IMR-90 (cell line): ENCODE measurements around the gene HBEGF. TPM values are rescaled to one million over a fixed set of nuclear protein-coding genes. Genes with fewer than 3 reads are reported as not detected.

Source experiments
- ATAC-seq: fragments of 200-7000 bp; cut with Tn5 transposase; 2 replicates; pipeline ENCODE4 v1.9.1; 2020; ENCODE audit warnings: low read depth, mild to moderate bottlenecking, moderate library complexity
- BruUV-seq: library from RNA; stranded (reverse); fragments of 400-500 nt; replicated peaks from 2 replicates; lab custom pipeline; 2021; lab: Mats Ljungman, UMichigan
- CTCF ChIA-PET: fragments of 300-600 bp; formaldehyde crosslinking; extraction: SDS; loops from one replicate; lab custom pipeline; 2021; ENCODE audit warnings: antibody characterized with exemption; lab: Yijun Ruan, JAX
- POLR2A ChIA-PET: fragments of 300-600 bp; sonication (Branson Sonifier 250); formaldehyde crosslinking; loops from one replicate; lab custom pipeline; 2022; ENCODE audit warnings: antibody characterized with exemption; ENCODE audit not compliant: unreplicated experiment; lab: Charles Lee
- DNase-seq: peaks from one replicate; pipeline ENCODE4 v3.0.0; 2013
- H2AFZ ChIP-seq: replicated peaks from 2 replicates; pipeline ENCODE3; 2013; ENCODE audit warnings: low read length, mild to moderate bottlenecking; ENCODE audit not compliant: poor library complexity
- H2AK5ac ChIP-seq: 2 replicates; pipeline ENCODE4 v1.6.1; 2013; ENCODE audit warnings: low read depth, low read length, inconsistent platforms
- H2AK9ac ChIP-seq: replicated peaks from 2 replicates; pipeline ENCODE3; 2013; ENCODE audit warnings: mild to moderate bottlenecking, low read depth, low read length, moderate library complexity; ENCODE audit not compliant: poor library complexity
- H2BK120ac ChIP-seq: 2 replicates; pipeline ENCODE4 v1.6.1; 2013; ENCODE audit warnings: low read depth, low read length, inconsistent platforms
- H2BK15ac ChIP-seq: 3 replicates; pipeline ENCODE4 v1.6.1; 2013; ENCODE audit warnings: low read depth, low read length, inconsistent platforms
- H2BK20ac ChIP-seq: 2 replicates; pipeline ENCODE4 v1.6.1; 2013; ENCODE audit warnings: low read depth, mild to moderate bottlenecking, inconsistent platforms, low read length, moderate library complexity
- H2BK5ac ChIP-seq: 2 replicates; pipeline ENCODE4 v1.6.1; 2013; ENCODE audit warnings: mild to moderate bottlenecking, low read depth, low read length, inconsistent platforms; ENCODE audit not compliant: poor library complexity, severe bottlenecking
- H3K14ac ChIP-seq: replicated peaks from 2 replicates; pipeline ENCODE4 v1.6.1; 2013; ENCODE audit warnings: low read depth, low read length, inconsistent platforms
- H3K18ac ChIP-seq: 2 replicates; pipeline ENCODE4 v1.6.1; 2013; ENCODE audit warnings: low read depth, low read length, control low read depth
- H3K23ac ChIP-seq: 2 replicates; pipeline ENCODE4 v1.6.1; 2013; ENCODE audit warnings: low read depth, low read length, inconsistent platforms
- H3K27ac ChIP-seq: 2 replicates; pipeline ENCODE4 v1.5.1; 2013; ENCODE audit warnings: mild to moderate bottlenecking, control low read depth, low read length; ENCODE audit not compliant: insufficient read depth
- H3K27me3 ChIP-seq: 2 replicates; pipeline ENCODE4 v1.6.1; 2013; ENCODE audit warnings: low read length; ENCODE audit not compliant: control insufficient read depth, insufficient read depth
- H3K36me3 ChIP-seq: 2 replicates; pipeline ENCODE4 v1.6.1; 2013; ENCODE audit warnings: low read length, mixed read lengths; ENCODE audit not compliant: control insufficient read depth, insufficient read depth
- H3K4ac ChIP-seq: 2 replicates; pipeline ENCODE4 v1.6.1; 2013; ENCODE audit warnings: low read depth, low read length, inconsistent platforms
- H3K4me1 ChIP-seq: 2 replicates; pipeline ENCODE4 v1.6.1; 2013; ENCODE audit warnings: low read length, mixed read lengths; ENCODE audit not compliant: control insufficient read depth, insufficient read depth
- H3K4me2 ChIP-seq: 2 replicates; pipeline ENCODE4 v1.6.1; 2013; ENCODE audit warnings: low read depth, mild to moderate bottlenecking, control low read depth, low read length, moderate library complexity
- H3K4me3 ChIP-seq: 2 replicates; pipeline ENCODE4 v1.5.1; 2013; ENCODE audit warnings: low read depth, mild to moderate bottlenecking, control low read depth, low read length, moderate library complexity; ENCODE audit not compliant: insufficient read depth
- H3K56ac ChIP-seq: 2 replicates; pipeline ENCODE4 v1.6.1; 2013; ENCODE audit warnings: low read length, inconsistent platforms; ENCODE audit not compliant: insufficient read depth; ENCODE audit errors: extremely low read depth
- H3K79me1 ChIP-seq, 2 experiments: 2 replicates each; pipeline ENCODE4 v1.6.1; 2013; ENCODE audit warnings: low read length in 2 of 2, inconsistent platforms in 1 of 2, low read depth in 1 of 2
- H3K9ac ChIP-seq: 2 replicates; pipeline ENCODE4 v1.6.1; 2013; ENCODE audit warnings: low read depth, low read length, control low read depth
- H3K9me1 ChIP-seq: 2 replicates; pipeline ENCODE4 v1.6.1; 2013; ENCODE audit warnings: low read length, inconsistent platforms; ENCODE audit not compliant: insufficient read depth
- H3K9me3 ChIP-seq: 2 replicates; pipeline ENCODE4 v1.6.1; 2013; ENCODE audit warnings: low read length; ENCODE audit not compliant: control insufficient read depth, insufficient read depth
- H4K20me1 ChIP-seq: 2 replicates; pipeline ENCODE4 v1.6.1; 2013; ENCODE audit warnings: low read length, inconsistent platforms; ENCODE audit not compliant: insufficient read depth
- H4K5ac ChIP-seq: 2 replicates; pipeline ENCODE4 v1.6.1; 2013; ENCODE audit warnings: mild to moderate bottlenecking, low read depth, low read length, control low read depth
- H4K8ac ChIP-seq, 2 experiments: 2 replicates each; pipeline ENCODE4 v1.6.1; 2013; ENCODE audit warnings: low read depth in 2 of 2, low read length in 2 of 2, control low read depth in 1 of 2, inconsistent platforms in 1 of 2
- H4K91ac ChIP-seq: 2 replicates; pipeline ENCODE4 v1.6.1; 2013; ENCODE audit warnings: low read depth, low read length, inconsistent platforms; ENCODE audit not compliant: insufficient read depth
- CEBPB ChIP-seq: IDR thresholded peaks from 2 replicates; pipeline ENCODE4 v1.6.1; 2012; ENCODE audit warnings: low read depth, low read length, improper control_type of control experiment
- FOS ChIP-seq: fragments of 150-350 bp; IDR thresholded peaks from 2 replicates; pipeline ENCODE4 v1.6.1; 2016; ENCODE audit warnings: low read depth, low read length
- RAD21 ChIP-seq: IDR thresholded peaks from 2 replicates; pipeline ENCODE4 v1.6.1; 2012; ENCODE audit warnings: low read length, improper control_type of control experiment
- RFX5 ChIP-seq: IDR thresholded peaks from 2 replicates; pipeline ENCODE4 v1.8.0; 2012; ENCODE audit warnings: low read depth, mild to moderate bottlenecking, low read length, moderate library complexity
- WGBS, 2 experiments: methylation state at CpG; one replicate each; pipeline versions ENCODE4 v1.1.5 to v1.1.7; 2013; ENCODE audit warnings: missing lambda C conversion rate in 2 of 2; ENCODE audit not compliant: insufficient read length in 1 of 2; ENCODE audit errors: extremely low coverage in 2 of 2; 5-methylcytosine and 5-hydroxymethylcytosine counted together
- dilution Hi-C: fragments of 300-500 bp; cut with HindIII; formaldehyde crosslinking; loops from one replicate; pipeline ENCODE4 v1.14.3; 2018; ENCODE audit warnings: low sequenced_read_pairs; ENCODE audit not compliant: unreplicated experiment
- in situ Hi-C: fragments of 300-500 bp; cut with MboI; formaldehyde crosslinking; loops from 3 replicates; pipeline ENCODE4 v1.14.3; 2019; ENCODE audit warnings: low sequenced_read_pairs, inconsistent platforms, mixed read lengths
- intact Hi-C: fragments of 100-400 bp; cut with micrococcal nuclease; formaldehyde crosslinking; loops from 2 replicates; pipeline ENCODE4 v1.10.0; 2022
- polyA plus RNA-seq, 3 experiments: library from polyadenylated mRNA; depleted of rRNA; stranded (reverse); fragments of >200 nt; gene quantifications; 2 replicates each; pipeline ENCODE4 v1.2.3, GENCODE V29; 2012; ENCODE audit warnings: low replicate concordance in 1 of 3
- total RNA-seq: library from RNA; depleted of rRNA; stranded (reverse); fragments of >200 nt; gene quantifications from 2 replicates; pipeline ENCODE4 v1.2.3, GENCODE V29; 2012

HBEGF gene
- total and polyA plus RNA-seq, 2 of the 4 experiments (the other 2 are of a cell fraction) = 18.8 to 36.1 TPM

- no peaks in the 10 kb centered on the region for H3K79me1 ChIP-seq
- no peaks in the 10 kb centered on the region for H3K9me1 ChIP-seq
- no peaks in the 10 kb centered on the region for H4K20me1 ChIP-seq
- 53% methylated on average over 4 of the region's 20 CpGs; no CpG with 5 or more reads in 1 of the 2 experiments for WGBS, 2 experiments
- no peak overlapping the region for H2BK120ac ChIP-seq
- H4K5ac ChIP-seq = no peak overlapping the region
- no peak for DNase-seq
- no peak for ATAC-seq
- H2AK5ac ChIP-seq = no peak overlapping the region
- 0 out of 2 replicates have a peak overlapping the region, but pooled peaks have one; percentile 1 for H3K9ac ChIP-seq
- no peaks in the 10 kb centered on the region for H3K4me1 ChIP-seq
- H3K27me3 ChIP-seq = peaks cover 18% of the 10 kb centered on the region; the same call in 1 of the 2 replicates
- H2AK9ac ChIP-seq = peak overlapping the region; percentile 25
- no peak overlapping the region; the same call in 1 of the 2 replicates for H3K4me3 ChIP-seq
- no peak overlapping the region for H2BK15ac ChIP-seq
- dilution Hi-C loops = no loop called here
- no peak overlapping the region for H3K14ac ChIP-seq
- no peak overlapping the region for H3K23ac ChIP-seq
- H4K91ac ChIP-seq = no peak overlapping the region
- 0 out of 2 replicates have a peak overlapping the region, but pooled peaks have one; percentile 9 for H3K4ac ChIP-seq
- peak overlapping the region; percentile 82 for H3K4me2 ChIP-seq
- TF ChIP-seq FOS = no peak
- TF ChIP-seq RFX5 = no peak
- no peak for TF ChIP-seq RAD21
- TF ChIP-seq CEBPB = no peak
- in situ Hi-C loops = loop anchor here (25.0 kb wide), 1 partner anchor 577 kb away; the partner anchor contains the start of gene PSD2
- H4K8ac ChIP-seq = no peak overlapping the region
- ChIA-PET CTCF (interaction anchor here (0.6 to 1.5 kb wide), 10 partner anchors 9 to 171 kb away, joined by 3 to 10 read pairs (median 4); partner anchors contain the start of gene ANKHD1), POLR2A (no interaction called here)
- no TSS peak for BruUV-seq
- peak overlapping the region; percentile 97 for H2AFZ ChIP-seq
- no peaks in the 10 kb centered on the region for H3K9me3 ChIP-seq
- H3K27ac ChIP-seq = no peak overlapping the region
- no peak overlapping the region for H2BK5ac ChIP-seq
- H3K56ac ChIP-seq = no peak overlapping the region
- intact Hi-C loops = loop anchor here (2.0 kb wide), 1 partner anchor 357 kb away; no protein-coding TSS in a partner anchor
- no peaks in the 10 kb centered on the region for H3K36me3 ChIP-seq
- no peak overlapping the region for H3K18ac ChIP-seq
- H2BK20ac ChIP-seq = no peak overlapping the region
These were observed 17.4 kb upstream of the HBEGF start for GRCh38 chr5:140363631-140364471.
